Neural crest cell (in vitro differentiated cells): ENCODE results near the gene SOST. TPM values are rescaled to one million over a fixed set of nuclear protein-coding genes. Genes with fewer than 3 reads are reported as not detected.

Experiments used
- DNase-seq: peaks from one replicate; pipeline ENCODE4 v3.0.0; 2021; ENCODE audit warnings: low read depth, mixed read lengths, low spot score
- H3K27ac Mint-ChIP-seq: one replicate; pipeline ENCODE4 v1.8.0; 2021; ENCODE audit warnings: mild to moderate bottlenecking, mixed read lengths; ENCODE audit not compliant: unreplicated experiment
- H3K27me3 Mint-ChIP-seq: 2 replicates; pipeline ENCODE4 v1.8.0; 2021; ENCODE audit warnings: low read depth, mild to moderate bottlenecking, mixed read lengths
- H3K36me3 Mint-ChIP-seq: 2 replicates; pipeline ENCODE4 v1.8.0; 2021; ENCODE audit warnings: low read depth, mild to moderate bottlenecking, mixed read lengths
- H3K4me1 Mint-ChIP-seq: 2 replicates; pipeline ENCODE4 v1.8.0; 2021; ENCODE audit warnings: mixed read lengths
- H3K4me3 Mint-ChIP-seq: one replicate; pipeline ENCODE4 v1.8.0; 2021; ENCODE audit warnings: mild to moderate bottlenecking, mixed read lengths
- H3K9me3 Mint-ChIP-seq: 2 replicates; pipeline ENCODE4 v1.8.0; 2021; ENCODE audit warnings: mixed read lengths
- total RNA-seq: library from RNA; stranded (reverse); gene quantifications from 2 replicates; pipeline ENCODE4 v1.2.1, GENCODE V29; 2021
- TF ChIP-seq, protein P1 (sequence below): fragments of 200-600 bp; sonication (generic); conservative IDR thresholded peaks from 2 replicates; pipeline ENCODE4 v1.5.0; 2021; ENCODE audit warnings: antibody characterized with exemption, mild to moderate bottlenecking

Gene SOST
- total RNA-seq, 1 donor from 2014 or later = not detected

DNA sequence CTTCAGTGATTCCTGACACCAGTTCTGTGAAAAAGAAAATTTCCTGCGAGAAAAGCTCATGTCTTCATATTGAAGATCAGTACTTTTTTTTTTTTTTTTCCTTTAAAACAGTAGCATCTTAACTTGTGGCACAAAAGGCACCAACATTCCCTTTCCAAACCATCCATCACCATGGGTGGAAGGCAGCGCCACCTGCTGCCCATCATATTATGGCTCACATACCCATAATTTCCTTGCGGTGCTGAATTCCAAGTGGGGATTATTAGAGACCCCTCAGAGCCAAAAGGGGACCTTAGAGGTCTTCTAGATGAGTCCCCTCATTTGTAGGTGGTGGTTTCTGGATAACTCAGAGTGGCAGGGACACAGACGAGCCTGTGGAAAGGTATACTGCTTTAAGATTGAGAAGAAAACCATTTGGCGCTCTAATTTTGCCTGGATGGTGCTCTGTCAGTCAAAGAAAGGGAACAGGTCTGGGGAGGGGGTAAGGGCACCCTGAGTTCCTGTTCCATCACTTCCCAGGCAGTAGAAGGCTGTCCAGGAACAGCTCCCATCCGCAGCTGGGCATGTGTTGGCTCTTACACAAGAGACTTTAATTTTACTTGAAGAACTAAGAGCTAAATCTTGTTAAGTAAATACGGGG is 7.9 kb upstream of the SOST start:
- peaks cover 6% of the 10 kb centered on the region for H3K36me3 Mint-ChIP-seq
- H3K4me1 Mint-ChIP-seq = peaks cover 6% of the 10 kb centered on the region
- DNase-seq = peak; percentile 62
- no peaks in the 10 kb centered on the region for H3K9me3 Mint-ChIP-seq
- TF ChIP-seq, protein P1, sequence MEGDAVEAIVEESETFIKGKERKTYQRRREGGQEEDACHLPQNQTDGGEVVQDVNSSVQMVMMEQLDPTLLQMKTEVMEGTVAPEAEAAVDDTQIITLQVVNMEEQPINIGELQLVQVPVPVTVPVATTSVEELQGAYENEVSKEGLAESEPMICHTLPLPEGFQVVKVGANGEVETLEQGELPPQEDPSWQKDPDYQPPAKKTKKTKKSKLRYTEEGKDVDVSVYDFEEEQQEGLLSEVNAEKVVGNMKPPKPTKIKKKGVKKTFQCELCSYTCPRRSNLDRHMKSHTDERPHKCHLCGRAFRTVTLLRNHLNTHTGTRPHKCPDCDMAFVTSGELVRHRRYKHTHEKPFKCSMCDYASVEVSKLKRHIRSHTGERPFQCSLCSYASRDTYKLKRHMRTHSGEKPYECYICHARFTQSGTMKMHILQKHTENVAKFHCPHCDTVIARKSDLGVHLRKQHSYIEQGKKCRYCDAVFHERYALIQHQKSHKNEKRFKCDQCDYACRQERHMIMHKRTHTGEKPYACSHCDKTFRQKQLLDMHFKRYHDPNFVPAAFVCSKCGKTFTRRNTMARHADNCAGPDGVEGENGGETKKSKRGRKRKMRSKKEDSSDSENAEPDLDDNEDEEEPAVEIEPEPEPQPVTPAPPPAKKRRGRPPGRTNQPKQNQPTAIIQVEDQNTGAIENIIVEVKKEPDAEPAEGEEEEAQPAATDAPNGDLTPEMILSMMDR = peak; percentile 76
- H3K27me3 Mint-ChIP-seq = no peaks in the 10 kb centered on the region
- H3K4me3 Mint-ChIP-seq = no peak overlapping the region
- no peak overlapping the region for H3K27ac Mint-ChIP-seq

DNA sequence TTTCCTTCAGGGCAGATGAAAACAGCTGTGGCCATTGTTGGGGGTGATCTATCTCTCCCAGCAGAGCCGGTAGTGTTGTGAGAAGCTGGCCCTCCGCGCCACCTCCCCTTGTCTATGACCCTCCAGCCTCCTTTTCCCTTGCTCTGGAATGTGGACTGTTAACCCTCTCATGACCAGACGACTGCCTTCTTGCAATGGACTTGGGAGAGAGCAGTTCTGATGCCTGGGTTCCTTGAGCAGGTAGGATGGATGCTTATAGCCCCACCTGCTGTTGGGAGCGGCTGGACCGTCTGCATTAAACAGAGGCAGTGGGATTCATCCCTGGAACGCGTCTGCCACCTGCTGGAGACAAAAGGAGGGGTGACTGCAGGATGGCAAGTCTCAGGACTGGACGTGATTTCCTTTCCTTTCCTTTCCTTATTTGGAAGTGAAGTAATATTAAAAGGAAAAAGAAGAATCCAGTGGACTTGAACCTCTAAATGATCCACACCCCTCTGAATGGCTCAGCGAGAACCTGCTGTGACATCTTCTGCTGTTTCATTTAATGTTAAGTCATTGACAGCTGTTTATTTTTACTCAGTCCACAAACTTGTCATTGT is 1.8 kb upstream of the SOST start:
- H3K9me3 Mint-ChIP-seq = no peaks in the 10 kb centered on the region
- H3K4me3 Mint-ChIP-seq = peak overlapping the region; percentile 57
- H3K36me3 Mint-ChIP-seq = no peaks in the 10 kb centered on the region
- peak overlapping the region; percentile 35 for H3K27ac Mint-ChIP-seq
- DNase-seq = peak; percentile 99
- peaks cover 37% of the 10 kb centered on the region for H3K4me1 Mint-ChIP-seq
- peaks cover 5% of the 10 kb centered on the region for H3K27me3 Mint-ChIP-seq
- TF ChIP-seq, protein P1 = peak; percentile 100

GRCh38 chr17:43759836-43760235 is 1.2 kb upstream of the SOST start:
- Mint-ChIP-seq H3K9me3 (no peaks in the 10 kb centered on the region), H3K4me1 (peaks cover 37% of the 10 kb centered on the region), H3K27me3 (peaks cover 5% of the 10 kb centered on the region), H3K27ac (no peak overlapping the region), H3K4me3 (peak overlapping the region; percentile 57), H3K36me3 (no peaks in the 10 kb centered on the region)
- no peak for DNase-seq
- TF ChIP-seq, protein P1 = no peak

GRCh38 chr17:43758086-43758485 is 505 bp downstream of the SOST start:
- no peak for DNase-seq
- Mint-ChIP-seq H3K27me3 (peaks cover 5% of the 10 kb centered on the region), H3K36me3 (no peaks in the 10 kb centered on the region), H3K4me3 (no peak overlapping the region), H3K9me3 (no peaks in the 10 kb centered on the region), H3K27ac (peak overlapping the region; percentile 6), H3K4me1 (peaks cover 37% of the 10 kb centered on the region)
- TF ChIP-seq, protein P1 = no peak

DNA sequence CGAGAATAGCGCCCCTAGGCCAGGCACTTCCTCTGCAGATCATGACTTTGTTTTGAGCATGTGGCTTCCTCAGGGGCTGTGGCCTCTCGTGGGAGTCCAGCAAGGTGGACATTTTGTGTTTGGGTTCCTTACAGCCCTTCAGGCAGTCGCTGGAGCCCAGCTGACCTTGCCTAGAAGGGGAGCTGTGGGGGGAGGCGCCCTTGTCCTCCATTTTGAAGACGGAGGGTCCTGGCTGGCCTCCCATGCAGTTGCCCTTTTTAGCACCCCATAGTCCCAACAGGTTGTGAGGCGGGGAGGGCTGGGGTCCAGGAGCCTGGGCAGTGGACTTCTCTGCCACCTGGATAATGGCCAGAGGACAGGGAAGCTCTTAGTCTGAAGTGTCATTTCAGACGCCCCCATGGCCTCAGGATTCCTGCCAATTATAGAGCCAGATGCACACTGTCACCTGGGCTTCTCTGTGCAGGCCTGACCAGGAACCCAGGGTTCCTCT is 1.4 kb downstream of the SOST start:
- TF ChIP-seq, protein P1 = no peak
- no peak overlapping the region for H3K4me3 Mint-ChIP-seq
- peaks cover 37% of the 10 kb centered on the region for H3K4me1 Mint-ChIP-seq
- peaks cover 5% of the 10 kb centered on the region for H3K27me3 Mint-ChIP-seq
- no peaks in the 10 kb centered on the region for H3K9me3 Mint-ChIP-seq
- DNase-seq = no peak
- no peak overlapping the region for H3K27ac Mint-ChIP-seq
- H3K36me3 Mint-ChIP-seq = no peaks in the 10 kb centered on the region
